ENCODE measurements around the gene BAG5.
A peak's percentile ranks its signal among the peaks of the same experiment; 100 is the strongest.
"Not testable (repeated sequence)": the region's sequence is repeated elsewhere in the genome, so short reads cannot be mapped to it uniquely, and the experiment has no call there.

BAG5 gene

GRCh38 chr14:103534576-103535061 lies 27.8 kb downstream of the BAG5 start:
- DNase-seq (ENCODE audit: low read depth) = no peak

GRCh38 chr14:103533999-103534575 lies 28.4 kb downstream of the BAG5 start:
- DNase-seq (ENCODE audit: low read depth) = no peak

- DNase-seq (ENCODE audit: low read depth) = no peak
Observed at GRCh38 chr14:103533137-103533998, 29.1 kb downstream of the BAG5 start.

- no peak for DNase-seq (ENCODE audit: low read depth)
Observed at GRCh38 chr14:103532216-103533136, 30.0 kb downstream of the BAG5 start.

- DNase-seq (ENCODE audit: low read depth) = no peak
Observed at GRCh38 chr14:103531421-103532215, 30.8 kb downstream of the BAG5 start.

- no peak for DNase-seq (ENCODE audit: low read depth)
Observed at GRCh38 chr14:103530831-103531230, 31.6 kb downstream of the BAG5 start.

GRCh38 chr14:103530390-103530789 lies 32.1 kb downstream of the BAG5 start:
- DNase-seq (ENCODE audit: low read depth) = no peak

- DNase-seq (ENCODE audit: low read depth) = no peak
Observed at GRCh38 chr14:103529383-103530365, 32.8 kb downstream of the BAG5 start.

GRCh38 chr14:103528587-103529382 lies 33.7 kb downstream of the BAG5 start, which contains the start of gene TRMT61A:
Gene TRMT61A (plus strand): TSS chr14:103529196. CDS start chr14:103529979, 783 bp downstream.
- peak; percentile 70 for DNase-seq (ENCODE audit: low read depth)

GRCh38 chr14:103528146-103528586 lies 34.3 kb downstream of the BAG5 start:
- DNase-seq (ENCODE audit: low read depth) = no peak

- no peak for DNase-seq (ENCODE audit: low read depth)
Observed at GRCh38 chr14:103527408-103528145, 34.9 kb downstream of the BAG5 start.

- no peak for DNase-seq (ENCODE audit: low read depth)
Observed at GRCh38 chr14:103526914-103527248, 35.6 kb downstream of the BAG5 start.

GRCh38 chr14:103526247-103526913 lies 36.1 kb downstream of the BAG5 start:
- no peak for DNase-seq (ENCODE audit: low read depth)

- not testable (repeated sequence) for DNase-seq (ENCODE audit: low read depth)
Observed at GRCh38 chr14:103525430-103526246, 36.8 kb downstream of the BAG5 start.

GRCh38 chr14:103524002-103524935 lies 38.2 kb downstream of the BAG5 start:
- DNase-seq (ENCODE audit: low read depth) = no peak

- DNase-seq (ENCODE audit: low read depth) = no peak
Observed at GRCh38 chr14:103523575-103523954, 38.9 kb downstream of the BAG5 start.

All from stimulated activated CD8-positive, alpha-beta memory T cell treated with anti-CD3 and anti-CD28 coated beads, Interleukin-12 subunit alpha, Interleukin-12 subunit beta, amount 100 ng/mL, for 4 hours (primary cell).